Measurements from ENCODE around the gene TPM3. TPM values are rescaled to one million over a fixed set of nuclear protein-coding genes. Genes with fewer than 3 reads are reported as not detected.
A peak's percentile ranks its signal among the peaks of the same experiment; 100 is the strongest.

Gene TPM3
- total and polyA plus RNA-seq, 12 donors, result 75.2 to 345 (median 114) TPM

GRCh38 chr1:154179946-154180687, 11.8 kb downstream of the TPM3 start:
- H3K9me3 ChIP-seq, result no peaks in the 10 kb centered on the region
- no peak for ATAC-seq
- no peak for TF ChIP-seq CTCF (IDR thresholded peaks at IDR 0.05)
- no peaks in the 10 kb centered on the region for H3K27me3 ChIP-seq
- peaks cover 0 to 35% (median 12%) of the 10 kb centered on the region in 9 donors for H3K36me3 ChIP-seq
- WGBS, 2 donors, result 75 to 82% methylated on average over 3 of the region's 3 CpGs
- no peak for DNase-seq
- peaks cover 17 to 77% (median 70%) of the 10 kb centered on the region in 9 donors for H3K4me1 ChIP-seq
- H3K27ac ChIP-seq, result peak overlapping the region in 3 of 10 donors; percentile 42 to 93 (median 74)
- intact Hi-C loops (cut with DNase I), result loop anchor here in 4 of 10 donors (5.0 to 10.0 kb wide), 4 partner anchors 42 to 188 kb away; partner anchors contain the start of genes RPS27 (in 2 of the 4) and UBAP2L (in 1 of the 4)
- peak overlapping the region in 4 of 10 donors; percentile 1 to 82 (median 78) for H3K4me3 ChIP-seq

GRCh38 chr1:154178911-154179811, 12.7 kb downstream of the TPM3 start:
- Histone ChIP-seq H3K4me3 (peak overlapping the region in 2 of 10 donors; percentile 79 to 82), H3K4me1 (peaks cover 17 to 77% (median 70%) of the 10 kb centered on the region in 9 donors), H3K27ac (peak overlapping the region in 8 of 10 donors; percentile 21 to 93 (median 40)), H3K36me3 (peaks cover 0 to 45% (median 16%) of the 10 kb centered on the region in 9 donors), H3K9me3 (no peaks in the 10 kb centered on the region), H3K27me3 (no peaks in the 10 kb centered on the region)
- ATAC-seq (no peak), DNase-seq (no peak)
- intact Hi-C loops (cut with DNase I), result loop anchor here in 1 of 10 donors (5.0 kb wide), 1 partner anchor 187 kb away; the partner anchor contains the start of gene RPS27
- TF ChIP-seq CTCF (IDR thresholded peaks at IDR 0.05), result no peak
- WGBS, 2 donors, result 67 to 68% methylated on average over 10 of the region's 10 CpGs

GRCh38 chr1:154178013-154178412, 13.9 kb downstream of the TPM3 start:
- TF ChIP-seq CTCF (IDR thresholded peaks at IDR 0.05), result no peak
- Histone ChIP-seq H3K4me3 (peak overlapping the region in 1 of 10 donors; percentile 79), H3K36me3 (peaks cover 0 to 56% (median 20%) of the 10 kb centered on the region in 9 donors), H3K4me1 (peaks cover 17 to 69% (median 66%) of the 10 kb centered on the region in 9 donors), H3K27ac (peak overlapping the region in 5 of 10 donors; percentile 30 to 93 (median 56)), H3K27me3 (no peaks in the 10 kb centered on the region), H3K9me3 (no peaks in the 10 kb centered on the region)
- DNase-seq (no peak), ATAC-seq (no peak)
- 46 to 53% methylated on average over 2 of the region's 2 CpGs for WGBS, 2 donors
- intact Hi-C loops (cut with DNase I), result loop anchor here in 1 of 10 donors (5.0 kb wide), 1 partner anchor 186 kb away; the partner anchor contains the start of gene RPS27

- Histone ChIP-seq H3K4me3 (no peak overlapping the region), H3K27ac (peak overlapping the region in 7 of 10 donors; percentile 7 to 74 (median 54)), H3K9me3 (no peaks in the 10 kb centered on the region), H3K4me1 (peaks cover 11 to 64% (median 57%) of the 10 kb centered on the region in 9 donors), H3K27me3 (no peaks in the 10 kb centered on the region), H3K36me3 (peaks cover 0 to 73% (median 35%) of the 10 kb centered on the region in 9 donors)
- TF ChIP-seq CTCF (IDR thresholded peaks at IDR 0.05), result no peak
- DNase-seq (peak in 1 of 2 donors; percentile 64), ATAC-seq (peak; percentile 43 to 79 (median 72))
- 24 to 53% methylated on average over 2 of the region's 2 CpGs for WGBS, 2 donors
- intact Hi-C loops (cut with DNase I), result loop anchor here in 1 of 10 donors (5.0 kb wide), 1 partner anchor 184 kb away; the partner anchor contains the start of gene RPS27
These were observed 15.6 kb downstream of the TPM3 start for GRCh38 chr1:154176337-154176736.

All from heart right ventricle (tissue), 16 donors.